ENCODE results near the gene CRY2. TPM values are rescaled to one million over a fixed set of nuclear protein-coding genes. Genes with fewer than 3 reads are reported as not detected.

Gene CRY2
- total RNA-seq, 2 experiments from 2014 or later: 248 TPM

DNA sequence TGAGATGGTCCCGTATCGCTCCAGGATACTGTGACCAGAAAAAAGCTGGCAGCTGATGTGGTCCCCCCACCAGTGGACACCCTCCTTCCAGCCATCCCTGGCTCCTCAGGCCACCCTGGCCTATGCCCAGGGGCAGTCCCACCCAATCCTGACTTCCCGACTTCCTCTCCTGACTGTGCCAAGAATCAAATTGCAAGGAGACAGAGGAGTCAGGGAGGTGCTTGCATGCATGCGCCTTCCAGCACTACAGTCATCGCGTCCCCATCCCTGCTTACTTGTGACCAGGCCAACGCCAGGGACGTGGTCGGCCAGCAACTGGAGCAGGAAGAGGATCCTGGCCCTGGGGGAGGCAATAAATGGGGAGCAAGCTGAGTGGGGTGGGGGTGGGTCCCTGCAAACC is 63.3 kb downstream of the CRY2 start:
- Histone ChIP-seq H3K27ac (ENCODE audit: low read depth in 1 of 2, low read length in 2 of 2) (no peak overlapping the region), H3K4me3 (ENCODE audit: low read length) (no peak overlapping the region), H3K4me1 (ENCODE audit: insufficient read depth, low read length) (peaks cover 18% of the 10 kb centered on the region), H3K36me3 (ENCODE audit: insufficient read depth, low read length) (peaks cover 63% of the 10 kb centered on the region), H3K9me3 (ENCODE audit: control insufficient read depth in 1 of 2, insufficient read depth in 1 of 2, low read length in 2 of 2) (no peaks in the 10 kb centered on the region), H3K27me3 (ENCODE audit: control insufficient read depth in 1 of 2, insufficient read depth in 2 of 2, low read length in 2 of 2) (no peaks in the 10 kb centered on the region)
- ChIA-PET CTCF (no interaction called here), POLR2A (no interaction called here)
- Mint-ChIP-seq H3K27ac (no peak overlapping the region), H3K4me3 (peak overlapping the region; percentile 18), H3K4me1 (ENCODE audit: low read depth) (peaks cover 5% of the 10 kb centered on the region), H3K9me3 (no peaks in the 10 kb centered on the region), H3K36me3 (ENCODE audit: low read depth) (peaks cover 47% of the 10 kb centered on the region), H3K27me3 (no peaks in the 10 kb centered on the region)
- TF ChIP-seq CTCF (IDR thresholded peaks at IDR 0.05): no peak
- no peak for ATAC-seq (ENCODE audit: poor library complexity)
- DNase-seq: no peak
- intact Hi-C loops (cut with DNase I, micrococcal nuclease): loop anchor here in 1 of 2 experiments (10.0 kb wide), 1 partner anchor 766 kb away; the partner anchor contains the start of gene PRDM11

DNA sequence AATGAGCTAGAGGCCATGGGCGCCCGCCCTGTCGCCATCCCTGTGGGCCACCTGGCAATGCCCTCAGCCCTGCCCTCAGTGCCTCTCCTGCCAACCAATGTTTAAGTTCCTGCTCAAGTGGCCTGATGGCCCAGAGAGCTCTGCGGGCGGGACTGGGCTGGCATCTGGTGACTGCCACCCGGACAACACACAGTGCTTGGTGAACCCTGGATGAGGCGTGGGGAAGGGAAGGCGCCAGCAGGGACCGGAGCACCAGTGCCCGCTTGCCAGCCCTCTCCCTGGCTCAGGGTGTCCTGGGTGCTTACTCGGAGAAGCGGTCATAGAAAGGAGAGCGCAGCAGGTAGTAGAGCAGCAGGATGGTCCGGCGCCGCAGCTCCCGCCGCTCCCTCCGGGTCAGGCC is 66.2 kb downstream of the CRY2 start:
- Histone ChIP-seq H3K27ac (ENCODE audit: low read depth in 1 of 2, low read length in 2 of 2) (no peak overlapping the region), H3K9me3 (ENCODE audit: control insufficient read depth in 1 of 2, insufficient read depth in 1 of 2, low read length in 2 of 2) (no peaks in the 10 kb centered on the region), H3K4me3 (ENCODE audit: low read length) (no peak overlapping the region), H3K4me1 (ENCODE audit: insufficient read depth, low read length) (peaks cover 34% of the 10 kb centered on the region), H3K36me3 (ENCODE audit: insufficient read depth, low read length) (peaks cover 71% of the 10 kb centered on the region), H3K27me3 (ENCODE audit: control insufficient read depth in 1 of 2, insufficient read depth in 2 of 2, low read length in 2 of 2) (no peaks in the 10 kb centered on the region)
- H3K4me1 Mint-ChIP-seq (ENCODE audit: low read depth): peaks cover 25% of the 10 kb centered on the region
- ChIA-PET CTCF (no interaction called here), POLR2A (interaction anchor here (0.9 kb wide), 1 partner anchor 67 kb away, joined by 3 read pairs; no protein-coding TSS in a partner anchor)
- no peak overlapping the region for H3K27ac Mint-ChIP-seq
- DNase-seq (no peak), ATAC-seq (ENCODE audit: poor library complexity) (no peak)
- no peaks in the 10 kb centered on the region for H3K27me3 Mint-ChIP-seq
- peaks cover 65% of the 10 kb centered on the region for H3K36me3 Mint-ChIP-seq (ENCODE audit: low read depth)
- intact Hi-C loops (cut with DNase I, micrococcal nuclease): loop anchor here in 1 of 2 experiments (10.0 kb wide), 1 partner anchor 769 kb away; the partner anchor contains the start of gene PRDM11
- H3K9me3 Mint-ChIP-seq: no peaks in the 10 kb centered on the region
- H3K4me3 Mint-ChIP-seq: no peak overlapping the region
- no peak for TF ChIP-seq CTCF (IDR thresholded peaks at IDR 0.05)

- peaks cover 65% of the 10 kb centered on the region for H3K36me3 Mint-ChIP-seq (ENCODE audit: low read depth)
- CTCF ChIA-PET: no interaction called here
- H3K4me3 Mint-ChIP-seq: peak overlapping the region; percentile 48
These were observed 66.8 kb downstream of the CRY2 start for GRCh38 chr11:45913942-45914635.

More at GRCh38 chr11:45913942-45914635, 66.8 kb downstream of the CRY2 start:
- H3K4me1 ChIP-seq (ENCODE audit: insufficient read depth, low read length): peaks cover 40% of the 10 kb centered on the region
- intact Hi-C loops (cut with DNase I, micrococcal nuclease): loop anchor here in 1 of 2 experiments (10.0 kb wide), 1 partner anchor 769 kb away; the partner anchor contains the start of gene PRDM11
- H3K9me3 Mint-ChIP-seq: no peaks in the 10 kb centered on the region
- no peaks in the 10 kb centered on the region for H3K9me3 ChIP-seq (ENCODE audit: control insufficient read depth in 1 of 2, insufficient read depth in 1 of 2, low read length in 2 of 2)
- no peak overlapping the region for H3K27ac Mint-ChIP-seq
- H3K27me3 ChIP-seq (ENCODE audit: control insufficient read depth in 1 of 2, insufficient read depth in 2 of 2, low read length in 2 of 2): no peaks in the 10 kb centered on the region
- peaks cover 67% of the 10 kb centered on the region for H3K36me3 ChIP-seq (ENCODE audit: insufficient read depth, low read length)
- no peak for DNase-seq
- no peak overlapping the region for H3K4me3 ChIP-seq (ENCODE audit: low read length)
- H3K4me1 Mint-ChIP-seq (ENCODE audit: low read depth): peaks cover 29% of the 10 kb centered on the region
- H3K27ac ChIP-seq (ENCODE audit: low read depth in 1 of 2, low read length in 2 of 2): no peak overlapping the region
- no peaks in the 10 kb centered on the region for H3K27me3 Mint-ChIP-seq
- POLR2A ChIA-PET: interaction anchor here (0.9 kb wide), 1 partner anchor 67 kb away, joined by 3 read pairs; no protein-coding TSS in a partner anchor
- ATAC-seq (ENCODE audit: poor library complexity): no peak
- TF ChIP-seq CTCF (IDR thresholded peaks at IDR 0.05): no peak

Data from CD4-positive, alpha-beta T cell (primary cell).